ENCODE measurements around the gene SLC37A3. TPM values are rescaled to one million over a fixed set of nuclear protein-coding genes. Genes with fewer than 3 reads are reported as not detected.

The SLC37A3 gene
- total RNA-seq, 1 donor from 2014 or later, result 37.0 TPM

DNA sequence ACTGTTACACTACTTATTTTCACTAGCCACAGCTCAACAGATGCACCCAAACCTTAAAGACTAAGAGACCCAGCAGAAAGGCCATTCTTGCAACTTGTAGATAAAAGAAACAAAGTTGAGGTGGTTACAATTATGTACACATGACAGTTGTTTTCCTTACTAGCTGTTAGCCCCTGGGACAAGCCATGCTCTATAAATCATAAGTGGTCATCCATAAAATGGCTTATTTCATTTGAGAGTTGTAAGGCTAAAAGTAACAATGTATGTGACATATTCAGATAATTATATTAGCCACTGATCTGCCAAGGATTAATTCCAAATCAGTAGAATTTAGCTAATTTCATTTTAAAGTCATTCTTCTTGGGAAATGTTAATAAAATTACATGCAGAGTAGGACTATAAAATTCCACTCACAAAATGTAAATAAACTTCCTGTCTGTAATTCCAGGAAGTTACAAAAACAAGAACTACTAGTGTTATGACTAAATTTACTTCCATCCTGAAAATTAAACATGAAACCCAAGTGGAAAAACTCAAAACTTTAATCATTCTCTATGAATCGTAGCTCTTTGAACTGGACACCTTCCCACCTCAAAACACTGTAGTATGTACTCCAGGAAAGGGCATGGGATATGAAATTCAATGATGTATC, 13.3 kb downstream of the SLC37A3 start:
- DNase-seq (ENCODE audit: low read depth), result no peak
- TF ChIP-seq, protein P1, sequence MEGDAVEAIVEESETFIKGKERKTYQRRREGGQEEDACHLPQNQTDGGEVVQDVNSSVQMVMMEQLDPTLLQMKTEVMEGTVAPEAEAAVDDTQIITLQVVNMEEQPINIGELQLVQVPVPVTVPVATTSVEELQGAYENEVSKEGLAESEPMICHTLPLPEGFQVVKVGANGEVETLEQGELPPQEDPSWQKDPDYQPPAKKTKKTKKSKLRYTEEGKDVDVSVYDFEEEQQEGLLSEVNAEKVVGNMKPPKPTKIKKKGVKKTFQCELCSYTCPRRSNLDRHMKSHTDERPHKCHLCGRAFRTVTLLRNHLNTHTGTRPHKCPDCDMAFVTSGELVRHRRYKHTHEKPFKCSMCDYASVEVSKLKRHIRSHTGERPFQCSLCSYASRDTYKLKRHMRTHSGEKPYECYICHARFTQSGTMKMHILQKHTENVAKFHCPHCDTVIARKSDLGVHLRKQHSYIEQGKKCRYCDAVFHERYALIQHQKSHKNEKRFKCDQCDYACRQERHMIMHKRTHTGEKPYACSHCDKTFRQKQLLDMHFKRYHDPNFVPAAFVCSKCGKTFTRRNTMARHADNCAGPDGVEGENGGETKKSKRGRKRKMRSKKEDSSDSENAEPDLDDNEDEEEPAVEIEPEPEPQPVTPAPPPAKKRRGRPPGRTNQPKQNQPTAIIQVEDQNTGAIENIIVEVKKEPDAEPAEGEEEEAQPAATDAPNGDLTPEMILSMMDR (conservative IDR thresholded peaks at IDR 0.05; ENCODE audit: low read depth, low read length), result no peak
- H3K4me3 ChIP-seq (ENCODE audit: low read depth, low read length), result no peak overlapping the region

DNA sequence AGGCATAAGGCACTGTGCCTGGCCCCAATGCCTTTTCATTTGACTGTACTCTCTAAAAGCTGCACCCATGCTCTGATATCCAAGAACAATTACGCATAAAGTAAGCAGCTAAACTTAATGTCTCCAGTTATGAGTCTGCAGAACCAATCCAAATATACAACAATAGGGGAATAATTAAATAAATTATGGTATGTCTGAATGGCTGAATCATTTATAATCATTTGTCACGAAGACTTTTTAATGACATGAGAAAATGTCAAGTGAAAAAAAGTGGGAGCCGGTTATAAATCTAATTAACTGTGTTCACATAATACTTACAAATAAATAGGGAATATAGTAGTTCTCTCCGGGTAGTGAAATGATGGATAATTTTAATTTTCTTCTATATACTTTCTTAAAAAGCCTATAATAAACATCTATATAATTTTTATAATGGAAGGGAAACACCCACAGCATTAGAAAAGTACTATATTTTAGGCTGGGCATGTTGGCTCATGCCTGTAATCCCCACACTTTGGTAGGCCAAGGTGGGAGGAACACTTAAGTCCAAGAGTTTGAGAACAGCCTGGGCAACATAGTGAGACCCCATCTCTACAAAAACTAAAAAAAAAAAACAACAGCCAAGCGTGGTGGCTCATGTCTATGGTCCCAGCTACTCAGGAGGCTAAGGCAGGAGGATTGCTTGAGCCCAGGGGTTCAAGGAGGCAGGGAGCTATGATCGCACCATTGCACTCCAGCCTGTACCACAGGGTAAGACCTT, 14.2 kb downstream of the SLC37A3 start:
- TF ChIP-seq, protein P1 (conservative IDR thresholded peaks at IDR 0.05; ENCODE audit: low read depth, low read length), result no peak

DNA sequence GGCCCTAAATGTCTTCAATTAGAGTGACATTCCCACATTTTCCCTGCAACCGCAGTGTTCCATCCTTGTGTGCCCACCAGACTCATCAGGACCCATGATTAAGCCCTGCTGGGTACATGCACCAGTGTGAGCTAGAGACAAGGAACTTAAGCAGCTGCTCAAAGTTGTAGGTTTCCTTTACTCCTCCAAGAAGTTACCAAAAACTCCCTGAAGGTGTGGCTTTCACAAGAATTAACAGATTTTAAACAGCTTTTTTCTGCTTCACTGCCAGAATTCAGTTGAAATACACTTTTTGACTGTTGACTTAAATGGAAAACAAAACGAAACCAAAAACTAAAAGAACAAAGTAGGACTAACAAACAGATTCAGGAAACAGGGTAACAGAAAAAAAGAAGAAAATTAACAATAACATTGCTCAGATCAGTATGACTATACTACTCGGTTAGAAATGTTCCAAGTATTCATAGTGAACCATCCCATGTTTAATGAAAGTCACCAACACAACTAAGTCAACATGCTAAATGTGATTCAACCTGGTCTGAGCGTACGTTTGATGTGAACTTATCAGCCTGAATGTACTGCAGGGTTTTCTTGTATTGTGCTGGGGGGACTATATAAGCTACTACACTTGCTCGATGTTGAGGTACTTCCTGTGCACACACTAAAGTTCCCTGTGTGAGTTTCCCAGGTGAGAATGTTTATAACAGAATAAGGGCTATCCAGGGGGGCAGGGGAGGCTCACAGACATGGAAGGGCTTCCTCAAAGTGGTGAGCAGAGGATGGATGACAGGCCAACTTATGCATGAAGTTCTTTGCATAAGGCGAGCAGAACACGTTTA, 22.2 kb downstream of the SLC37A3 start:
- TF ChIP-seq, protein P1 (conservative IDR thresholded peaks at IDR 0.05; ENCODE audit: low read depth, low read length), result no peak
- DNase-seq (ENCODE audit: low read depth), result no peak
- no peak overlapping the region for H3K4me3 ChIP-seq (ENCODE audit: low read depth, low read length)

More for the DNA sequence above, 14.2 kb downstream of the SLC37A3 start:
- no peak overlapping the region for H3K4me3 ChIP-seq (ENCODE audit: low read depth, low read length)
- no peak for DNase-seq (ENCODE audit: low read depth)

DNA sequence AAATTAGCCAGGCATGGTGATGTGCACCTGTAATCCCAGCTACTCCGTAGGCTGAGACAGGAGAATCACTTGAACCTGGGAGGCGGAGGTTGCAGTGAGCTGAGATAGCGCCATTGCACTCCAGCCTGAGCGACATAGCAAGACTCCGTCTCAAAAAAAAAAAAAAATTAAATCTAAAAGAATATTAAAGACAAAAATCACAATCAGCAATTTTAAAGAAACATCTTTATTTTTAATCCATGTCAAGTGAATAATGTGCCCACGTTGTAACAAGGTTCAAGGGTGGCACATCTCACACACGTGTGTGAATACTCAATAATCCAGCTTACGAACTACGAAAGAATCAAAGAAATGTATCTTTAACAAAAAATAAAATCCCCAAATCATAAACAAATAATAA, 23.0 kb downstream of the SLC37A3 start:
- H3K4me3 ChIP-seq (ENCODE audit: low read depth, low read length), result no peak overlapping the region
- DNase-seq (ENCODE audit: low read depth), result no peak
- TF ChIP-seq, protein P1 (conservative IDR thresholded peaks at IDR 0.05; ENCODE audit: low read depth, low read length), result no peak

DNA sequence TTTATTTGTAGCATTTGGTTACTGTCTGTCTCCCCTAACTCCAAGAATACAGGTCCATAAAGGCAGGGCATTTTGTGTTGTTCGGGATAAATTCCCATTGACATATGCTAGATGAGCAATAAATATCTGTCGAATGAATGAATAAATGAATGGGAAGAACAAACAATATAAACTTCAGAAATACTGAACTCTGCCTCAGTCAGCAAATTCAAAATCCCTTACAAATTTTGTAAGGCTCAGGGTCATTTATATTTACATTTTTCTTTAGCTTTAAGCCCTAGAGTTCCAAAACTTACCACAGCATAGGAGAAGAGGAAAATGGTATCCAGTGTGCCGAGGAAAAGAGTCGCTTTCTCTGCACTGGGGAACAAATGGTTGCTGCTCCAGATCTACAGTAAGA, 29.0 kb downstream of the SLC37A3 start:
- TF ChIP-seq, protein P1 (conservative IDR thresholded peaks at IDR 0.05; ENCODE audit: low read depth, low read length), result no peak
- no peak overlapping the region for H3K4me3 ChIP-seq (ENCODE audit: low read depth, low read length)
- DNase-seq (ENCODE audit: low read depth), result no peak

DNA sequence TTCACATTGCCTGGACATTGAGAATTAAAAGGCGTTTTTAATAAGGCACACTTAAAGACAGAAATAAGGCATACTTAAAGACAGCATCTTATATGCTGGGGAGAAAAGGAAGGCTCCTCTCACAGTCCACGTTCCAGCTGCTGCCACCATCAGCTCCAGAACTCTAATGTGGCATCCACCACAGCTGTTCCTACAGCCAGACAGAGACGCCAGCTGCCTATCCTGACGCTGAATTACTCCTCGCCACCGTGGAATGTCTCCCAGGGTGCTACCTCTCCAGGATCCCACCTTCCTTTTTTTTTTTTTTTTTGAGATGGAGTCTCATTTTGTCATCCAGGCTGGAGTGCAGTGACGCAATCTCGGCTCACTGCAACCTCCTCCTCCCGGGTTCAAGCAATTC, 30.8 kb downstream of the SLC37A3 start:
- DNase-seq (ENCODE audit: low read depth), result no peak
- TF ChIP-seq, protein P1 (conservative IDR thresholded peaks at IDR 0.05; ENCODE audit: low read depth, low read length), result no peak
- no peak overlapping the region for H3K4me3 ChIP-seq (ENCODE audit: low read depth, low read length)
